SJSA1 (cell line): ENCODE data around the gene TTLL7. TPM values are rescaled to one million over a fixed set of nuclear protein-coding genes. Genes with fewer than 3 reads are reported as not detected.
A peak's percentile ranks its signal among the peaks of the same experiment; 100 is the strongest.
"Not testable (repeated sequence)": the region's sequence is repeated elsewhere in the genome, so short reads cannot be mapped to it uniquely, and the experiment has no call there.

Source experiments
- DNase-seq, 2 experiments: peaks; one replicate each; pipeline ENCODE4 v3.0.0-alpha.2; 2015 to 2020; ENCODE audit warnings: low spot score in 2 of 2, low read depth in 1 of 2
- H3K27ac ChIP-seq: fragments of 250-450 bp; sonication (Bioruptor Pico); 2 replicates; pipeline ENCODE4 v1.5.1; 2020; ENCODE audit warnings: mild to moderate bottlenecking, moderate library complexity
- H3K27me3 ChIP-seq: fragments of 250-450 bp; sonication (Bioruptor Pico); replicated peaks from 2 replicates; pipeline ENCODE4 v1.5.1; 2020; ENCODE audit warnings: mild to moderate bottlenecking, moderate library complexity
- H3K36me3 ChIP-seq: fragments of 250-450 bp; sonication (Bioruptor Pico); 2 replicates; pipeline ENCODE4 v1.5.1; 2020; ENCODE audit warnings: mild to moderate bottlenecking
- H3K4me1 ChIP-seq: fragments of 250-450 bp; sonication (Bioruptor Pico); replicated peaks from 2 replicates; pipeline ENCODE4 v1.6.1; 2021; ENCODE audit warnings: mild to moderate bottlenecking
- H3K4me3 ChIP-seq: fragments of 250-450 bp; sonication (Bioruptor Pico); 2 replicates; pipeline ENCODE4 v1.5.1; 2020; ENCODE audit warnings: mild to moderate bottlenecking
- H3K9me3 ChIP-seq: fragments of 250-450 bp; sonication (Bioruptor Pico); replicated peaks from 2 replicates; pipeline ENCODE4 v1.5.1; 2020; ENCODE audit warnings: mild to moderate bottlenecking
- total RNA-seq: library from RNA; depleted of rRNA; stranded (reverse); fragments of >200 nt; shearing (Covaris generic); gene quantifications from 2 replicates; pipeline ENCODE4 v1.2.3, GENCODE V29; 2014

The TTLL7 gene
- total RNA-seq, 1 experiment from 2014 or later = 9.3 TPM

DNA sequence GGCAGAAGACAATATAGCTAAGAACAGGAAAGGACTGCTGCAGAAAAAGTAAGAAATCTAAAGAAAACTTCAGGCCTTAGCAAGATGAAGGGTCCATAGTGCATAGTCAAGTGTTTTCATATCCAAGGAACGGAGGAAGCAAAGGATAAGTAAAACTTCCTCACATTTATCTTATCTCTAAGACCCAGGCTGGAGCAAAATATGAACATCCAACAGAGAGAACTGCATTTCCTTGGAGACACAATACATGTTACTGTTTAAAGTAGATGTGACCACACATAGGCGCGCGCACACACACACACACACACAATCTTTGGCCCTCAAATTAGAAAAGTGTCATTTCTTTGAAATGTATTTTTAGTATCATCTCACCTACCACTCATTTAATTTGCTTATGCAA, 66.7 kb downstream of the TTLL7 start:
- no peaks in the 10 kb centered on the region for H3K9me3 ChIP-seq
- H3K27me3 ChIP-seq = no peaks in the 10 kb centered on the region
- no peak overlapping the region for H3K4me3 ChIP-seq
- no peaks in the 10 kb centered on the region for H3K4me1 ChIP-seq
- DNase-seq = no peak
- H3K36me3 ChIP-seq = no peaks in the 10 kb centered on the region
- H3K27ac ChIP-seq = no peak overlapping the region

- H3K4me1 ChIP-seq = no peaks in the 10 kb centered on the region
- peak in 1 of 2 experiments; percentile 30 for DNase-seq
- no peak overlapping the region for H3K4me3 ChIP-seq
- H3K36me3 ChIP-seq = no peaks in the 10 kb centered on the region
- H3K27ac ChIP-seq = no peak overlapping the region
- H3K9me3 ChIP-seq = no peaks in the 10 kb centered on the region
- no peaks in the 10 kb centered on the region for H3K27me3 ChIP-seq
Measured at GRCh38 chr1:83931658-83932253, 67.2 kb downstream of the TTLL7 start.

DNA sequence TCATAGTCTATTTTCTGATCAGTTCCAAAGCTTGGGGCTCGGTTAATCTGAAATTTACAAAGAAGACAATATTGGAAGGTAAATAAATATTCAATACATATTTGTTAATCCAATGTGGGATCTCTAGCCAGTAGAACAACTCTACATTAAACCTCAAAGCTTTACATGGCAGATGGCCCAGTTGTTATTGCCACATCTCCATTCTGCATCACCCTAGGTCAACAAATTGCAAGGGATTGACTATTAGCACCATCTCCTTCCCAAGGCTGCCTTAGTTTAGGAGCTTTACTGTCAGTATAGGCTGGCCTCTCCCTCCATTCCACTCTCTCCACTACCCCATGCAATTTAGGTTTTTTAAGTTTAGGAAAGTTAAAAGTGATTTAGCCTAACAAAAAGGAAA, 69.7 kb downstream of the TTLL7 start:
- no peaks in the 10 kb centered on the region for H3K9me3 ChIP-seq
- H3K36me3 ChIP-seq = no peaks in the 10 kb centered on the region
- no peak for DNase-seq
- peaks cover 5% of the 10 kb centered on the region for H3K4me1 ChIP-seq
- no peak overlapping the region for H3K27ac ChIP-seq
- no peaks in the 10 kb centered on the region for H3K27me3 ChIP-seq
- H3K4me3 ChIP-seq = no peak overlapping the region

GRCh38 chr1:83928396-83928795, 70.5 kb downstream of the TTLL7 start:
- Histone ChIP-seq H3K36me3 (no peaks in the 10 kb centered on the region), H3K27ac (no peak overlapping the region), H3K4me3 (no peak overlapping the region), H3K4me1 (peaks cover 12% of the 10 kb centered on the region), H3K9me3 (no peaks in the 10 kb centered on the region), H3K27me3 (no peaks in the 10 kb centered on the region)
- no peak for DNase-seq

DNA sequence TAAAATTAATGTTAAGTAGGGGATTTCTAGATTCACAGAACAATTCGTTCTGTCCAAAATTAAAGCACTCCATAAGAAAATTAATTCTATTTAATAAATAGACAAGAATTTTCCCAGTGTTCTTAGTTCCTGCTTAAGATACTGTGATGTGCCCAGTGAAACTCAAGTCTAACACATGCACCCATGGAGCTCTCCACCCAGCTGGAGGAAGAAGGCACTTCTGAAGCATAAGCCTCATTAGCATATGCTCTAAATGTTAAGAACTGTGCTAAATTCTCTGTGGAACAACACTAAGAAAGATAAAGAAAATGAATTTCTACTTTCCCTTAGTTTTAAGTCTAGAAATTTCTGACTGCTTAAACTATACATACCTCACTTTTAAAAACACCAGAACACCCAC, 71.2 kb downstream of the TTLL7 start:
- peaks cover 12% of the 10 kb centered on the region for H3K4me1 ChIP-seq
- no peak overlapping the region for H3K27ac ChIP-seq
- no peak for DNase-seq
- no peaks in the 10 kb centered on the region for H3K27me3 ChIP-seq
- no peaks in the 10 kb centered on the region for H3K9me3 ChIP-seq
- H3K36me3 ChIP-seq = no peaks in the 10 kb centered on the region
- H3K4me3 ChIP-seq = no peak overlapping the region

GRCh38 chr1:83927061-83927460, 71.9 kb downstream of the TTLL7 start:
- H3K27me3 ChIP-seq = no peaks in the 10 kb centered on the region
- H3K4me3 ChIP-seq = no peak overlapping the region
- H3K36me3 ChIP-seq = no peaks in the 10 kb centered on the region
- H3K4me1 ChIP-seq = peaks cover 12% of the 10 kb centered on the region
- no peak overlapping the region for H3K27ac ChIP-seq
- DNase-seq = no peak
- H3K9me3 ChIP-seq = no peaks in the 10 kb centered on the region

- H3K36me3 ChIP-seq = peaks cover 9% of the 10 kb centered on the region; the same call in 1 of the 2 replicates
- no peaks in the 10 kb centered on the region; the same call in 1 of the 2 replicates for H3K9me3 ChIP-seq
- H3K4me3 ChIP-seq = no peak overlapping the region
- H3K4me1 ChIP-seq = peaks cover 12% of the 10 kb centered on the region
- no peak overlapping the region for H3K27ac ChIP-seq
- DNase-seq = no peak
- no peaks in the 10 kb centered on the region for H3K27me3 ChIP-seq
Measured at GRCh38 chr1:83923553-83923952, 75.4 kb downstream of the TTLL7 start.

DNA sequence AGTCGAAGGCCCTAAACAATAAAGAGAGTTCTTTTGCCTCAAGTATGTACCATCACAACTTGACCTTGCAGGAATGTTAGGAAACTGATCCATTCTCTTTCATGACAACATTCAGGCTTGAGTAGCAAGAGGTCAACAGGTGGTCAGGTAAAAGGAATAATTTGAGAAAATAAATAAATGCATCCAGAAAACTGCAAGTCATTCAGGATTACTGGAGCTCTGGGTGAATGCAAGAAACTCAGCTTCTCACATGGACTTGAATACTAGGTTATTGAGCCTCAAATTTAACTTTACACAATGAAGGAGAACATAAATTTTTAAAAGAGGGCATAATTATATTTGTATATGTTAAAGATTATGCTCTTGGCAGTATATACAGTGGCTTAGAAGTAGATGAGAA, 76.5 kb downstream of the TTLL7 start:
- Histone ChIP-seq H3K4me3 (no peak overlapping the region), H3K36me3 (peaks cover 9% of the 10 kb centered on the region; the same call in 1 of the 2 replicates), H3K4me1 (peaks cover 12% of the 10 kb centered on the region), H3K27me3 (no peaks in the 10 kb centered on the region), H3K27ac (no peak overlapping the region), H3K9me3 (no peaks in the 10 kb centered on the region; the same call in 1 of the 2 replicates)
- no peak for DNase-seq

- Histone ChIP-seq H3K36me3 (peaks cover 12% of the 10 kb centered on the region; the same call in 1 of the 2 replicates), H3K4me1 (peaks cover 12% of the 10 kb centered on the region), H3K9me3 (no peaks in the 10 kb centered on the region; the same call in 1 of the 2 replicates), H3K4me3 (no peak overlapping the region), H3K27ac (no peak overlapping the region), H3K27me3 (no peaks in the 10 kb centered on the region)
- DNase-seq = no peak
Measured at GRCh38 chr1:83920320-83920719, 78.6 kb downstream of the TTLL7 start.

DNA sequence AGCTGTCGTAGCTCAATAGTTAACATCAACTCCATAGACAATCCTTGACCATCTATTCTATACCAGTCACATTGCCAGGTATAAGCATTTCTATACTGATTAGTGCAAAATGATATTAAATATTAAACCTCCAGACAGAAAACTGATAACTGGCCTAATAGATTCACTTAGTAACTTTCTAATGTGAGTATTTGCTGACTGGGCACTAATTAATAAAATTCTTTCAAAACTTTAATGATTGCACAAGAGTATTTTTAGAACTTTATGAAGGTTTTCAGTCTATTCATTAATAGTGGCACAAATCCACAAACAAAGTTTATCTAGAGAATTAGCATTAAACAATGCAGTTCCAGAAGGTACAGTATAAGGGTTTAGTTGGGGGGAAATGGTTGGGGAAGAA, 79.1 kb downstream of the TTLL7 start:
- Histone ChIP-seq H3K9me3 (no peaks in the 10 kb centered on the region; the same call in 1 of the 2 replicates), H3K4me3 (no peak overlapping the region), H3K36me3 (peaks cover 12% of the 10 kb centered on the region; the same call in 1 of the 2 replicates), H3K27me3 (no peaks in the 10 kb centered on the region), H3K27ac (no peak overlapping the region), H3K4me1 (peaks cover 12% of the 10 kb centered on the region)
- no peak for DNase-seq

DNA sequence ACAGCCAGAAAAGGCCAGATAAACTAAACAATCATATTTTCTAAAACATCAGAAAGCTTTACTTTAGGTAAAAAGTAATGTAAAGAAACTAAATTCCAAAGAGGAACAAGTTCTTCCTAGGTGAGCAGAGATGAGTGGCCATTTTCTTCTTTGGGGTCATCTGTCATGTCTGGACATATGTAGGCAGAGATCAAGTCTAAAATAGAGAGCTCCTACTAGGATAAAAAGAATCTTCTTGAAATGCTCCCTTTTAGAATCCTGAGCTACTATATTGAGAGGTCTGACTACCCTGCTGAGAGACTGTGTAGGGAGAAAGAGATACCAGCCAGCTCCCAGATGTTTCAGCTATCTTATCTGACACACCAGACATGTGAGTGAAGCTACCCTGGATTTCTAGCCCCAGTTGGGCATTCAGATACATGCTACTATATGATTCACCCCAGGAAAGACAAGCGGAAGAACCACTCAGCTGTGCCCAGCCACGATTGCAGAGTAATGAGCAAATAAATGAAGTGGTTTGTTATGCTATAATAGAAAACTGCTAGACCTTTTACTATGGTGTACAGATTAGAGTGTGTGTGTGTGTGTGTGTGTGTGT, 80.1 kb downstream of the TTLL7 start:
- Histone ChIP-seq H3K4me3 (no peak overlapping the region), H3K36me3 (peaks cover 12% of the 10 kb centered on the region; the same call in 1 of the 2 replicates), H3K4me1 (peaks cover 3% of the 10 kb centered on the region), H3K27me3 (no peaks in the 10 kb centered on the region), H3K27ac (no peak overlapping the region), H3K9me3 (no peaks in the 10 kb centered on the region; the same call in 1 of the 2 replicates)
- no peak for DNase-seq

DNA sequence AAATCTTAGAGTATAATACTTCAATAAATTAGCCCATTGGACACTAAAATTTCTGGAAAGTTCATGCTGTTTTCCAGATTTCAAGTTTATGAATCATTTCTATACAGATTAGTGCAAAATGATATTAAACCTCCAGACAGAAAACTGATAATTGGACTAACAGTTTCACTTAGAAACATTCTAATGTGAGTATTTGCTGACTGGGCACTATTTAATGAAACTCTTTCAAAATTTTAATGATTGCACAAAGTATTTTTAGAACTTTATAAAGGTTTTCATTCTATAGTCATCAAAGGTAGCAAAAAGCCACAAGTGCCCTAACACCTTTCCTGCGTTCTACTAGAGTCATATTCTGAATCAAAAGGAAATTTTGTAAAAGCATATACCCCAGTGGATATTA, 81.0 kb downstream of the TTLL7 start:
- Histone ChIP-seq H3K27ac (no peak overlapping the region), H3K4me3 (no peak overlapping the region), H3K36me3 (peaks cover 12% of the 10 kb centered on the region; the same call in 1 of the 2 replicates), H3K4me1 (no peaks in the 10 kb centered on the region), H3K9me3 (no peaks in the 10 kb centered on the region; the same call in 1 of the 2 replicates), H3K27me3 (no peaks in the 10 kb centered on the region)
- no peak for DNase-seq

DNA sequence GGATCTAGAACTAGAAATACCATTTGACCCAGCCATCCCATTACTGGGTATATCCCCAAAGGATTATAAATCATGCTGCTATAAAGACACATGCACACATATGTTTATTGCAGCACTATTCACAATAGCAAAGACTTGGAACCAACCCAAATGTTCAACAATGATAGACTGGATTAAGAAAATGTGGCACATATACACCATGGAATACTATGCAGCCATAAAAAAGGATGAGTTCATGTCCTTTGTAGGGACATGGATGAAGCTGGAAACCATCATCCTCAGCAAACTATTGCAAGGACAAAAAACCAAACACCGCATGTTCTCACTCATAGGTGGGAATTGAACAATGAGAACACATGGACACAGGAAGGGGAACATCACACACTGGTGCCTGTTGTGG, 82.8 kb downstream of the TTLL7 start:
- not testable (repeated sequence) for H3K27ac ChIP-seq, H3K27me3 ChIP-seq, H3K4me3 ChIP-seq, H3K4me1 ChIP-seq, H3K9me3 ChIP-seq, DNase-seq
- H3K36me3 ChIP-seq = peaks cover 10% of the 10 kb centered on the region; the same call in 1 of the 2 replicates

DNA sequence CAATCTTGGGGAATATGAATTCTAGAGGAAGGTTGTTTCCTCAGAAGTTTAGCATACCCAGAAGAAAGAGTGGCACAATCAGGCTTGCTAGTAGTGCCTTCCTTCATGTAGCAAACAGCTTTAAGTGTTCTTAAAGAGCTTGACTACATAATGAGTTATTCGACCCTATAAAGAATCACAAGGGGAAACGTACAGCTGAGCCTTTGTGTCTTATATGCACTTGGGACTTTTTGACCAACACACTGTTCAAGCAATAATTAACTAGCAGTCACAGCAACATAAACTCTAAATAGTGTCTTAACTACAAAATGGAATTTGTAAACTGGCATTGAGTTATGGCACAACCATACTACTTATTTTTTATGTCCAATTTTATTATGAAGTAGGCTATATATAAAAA, 86.1 kb downstream of the TTLL7 start:
- no peaks in the 10 kb centered on the region for H3K27me3 ChIP-seq
- H3K9me3 ChIP-seq = no peaks in the 10 kb centered on the region
- no peaks in the 10 kb centered on the region for H3K4me1 ChIP-seq
- H3K36me3 ChIP-seq = 0 out of 2 replicates have a peak, but pooled peaks cover 3% of the 10 kb centered on the region
- no peak overlapping the region for H3K27ac ChIP-seq
- H3K4me3 ChIP-seq = no peak overlapping the region
- no peak for DNase-seq
